ENCODE results near the gene PSMG4.

PSMG4 gene

GRCh38 chr6:3252861-3253596 lies 5.7 kb upstream of the PSMG4 start:
- DNase-seq, result no peak

- DNase-seq, result no peak
Observed at GRCh38 chr6:3253597-3253961, 5.2 kb upstream of the PSMG4 start.

- no peak for DNase-seq
Observed at GRCh38 chr6:3258201-3258600, 546 bp upstream of the PSMG4 start.

- peak; percentile 5 for DNase-seq
Observed at GRCh38 chr6:3259491-3259958, 778 bp downstream of the PSMG4 start.

- DNase-seq, result no peak
Observed at GRCh38 chr6:3260296-3260695, 1.5 kb downstream of the PSMG4 start.

- no peak for DNase-seq
Observed at GRCh38 chr6:3260772-3261517, 2.2 kb downstream of the PSMG4 start.

- DNase-seq, result no peak
Observed at GRCh38 chr6:3261518-3261820, 2.7 kb downstream of the PSMG4 start.

GRCh38 chr6:3261921-3262320 lies 3.2 kb downstream of the PSMG4 start:
- no peak for DNase-seq

- DNase-seq, result no peak
Observed at GRCh38 chr6:3263096-3263495, 4.3 kb downstream of the PSMG4 start.

- DNase-seq, result no peak
Observed at GRCh38 chr6:3264356-3264755, 5.6 kb downstream of the PSMG4 start.

GRCh38 chr6:3265671-3266070 lies 6.9 kb downstream of the PSMG4 start:
- DNase-seq, result no peak

- no peak for DNase-seq
Observed at GRCh38 chr6:3266170-3266569, 7.4 kb downstream of the PSMG4 start.

- no peak for DNase-seq
Observed at GRCh38 chr6:3267162-3267561, 8.4 kb downstream of the PSMG4 start.

- DNase-seq, result no peak
Observed at GRCh38 chr6:3268680-3269079, 9.9 kb downstream of the PSMG4 start.

- no peak for DNase-seq
Observed at GRCh38 chr6:3269281-3269975, 10.7 kb downstream of the PSMG4 start.

GRCh38 chr6:3270258-3270657 lies 11.5 kb downstream of the PSMG4 start:
- DNase-seq, result no peak

GRCh38 chr6:3271756-3272155 lies 13.0 kb downstream of the PSMG4 start:
- DNase-seq, result no peak

GRCh38 chr6:3272911-3273547 lies 14.3 kb downstream of the PSMG4 start:
- no peak for DNase-seq

GRCh38 chr6:3273707-3274521 lies 15.2 kb downstream of the PSMG4 start:
- DNase-seq, result no peak

GRCh38 chr6:3276174-3277167 lies 17.7 kb downstream of the PSMG4 start:
- DNase-seq, result no peak

- DNase-seq, result no peak
Observed at GRCh38 chr6:3277251-3277650, 18.5 kb downstream of the PSMG4 start.
